Esophagus squamous epithelium (tissue), 5 donors: Measurements from ENCODE around the gene FNDC1. TPM values are rescaled to one million over a fixed set of nuclear protein-coding genes. Genes with fewer than 3 reads are reported as not detected.
A peak's percentile ranks its signal among the peaks of the same experiment; 100 is the strongest.

Experiments used
- DNase-seq: peaks from one replicate; lab custom pipeline; 2025; lab: John Stamatoyannopoulos, UW
- H3K27ac ChIP-seq, 4 donors: fragments of 200-600 bp; sonication (generic); one replicate each; pipeline ENCODE4 v1.5.1; 2016 to 2019; ENCODE audit warnings: mild to moderate bottlenecking in 1 of 4
- H3K27me3 ChIP-seq, 4 donors: fragments of 200-600 bp; sonication (generic); 1 replicate in 3 of 4; 2 replicates in 1 of 4; pipeline versions ENCODE4 v1.5.1 to v1.6.0; 2017 to 2021; ENCODE audit warnings: antibody characterized with exemption in 1 of 4
- H3K36me3 ChIP-seq, 3 donors: fragments of 200-600 bp; sonication (generic); one replicate each; pipeline ENCODE4 v1.5.1; 2016 to 2019
- H3K4me1 ChIP-seq, 3 donors: fragments of 200-600 bp; sonication (generic); one replicate each; pipeline ENCODE4 v1.5.1; 2017 to 2019
- H3K4me3 ChIP-seq, 4 donors: fragments of 200-600 bp; sonication (generic); 1 replicate in 3 of 4; 2 replicates in 1 of 4; pipeline ENCODE4 v1.5.1; 2016 to 2019; ENCODE audit warnings: mild to moderate bottlenecking in 2 of 4, moderate library complexity in 1 of 4
- H3K9me3 ChIP-seq, 3 donors: fragments of 200-600 bp; sonication (generic); one replicate each; pipeline ENCODE4 v1.5.1; 2016 to 2019
- CTCF ChIP-seq, 6 experiments: fragments of 450-650 bp in 4 of 6; fragments of 200-600 bp in 2 of 6; sonication (generic) in 2 of 6; IDR thresholded peaks; one replicate each; pipeline ENCODE4 v1.5.1; 2016 to 2019; ENCODE audit warnings: antibody characterized with exemption in 6 of 6, mild to moderate bottlenecking in 4 of 6, moderate library complexity in 4 of 6
- POLR2A ChIP-seq, 4 donors: fragments of 450-650 bp; IDR thresholded peaks; one replicate each; pipeline ENCODE4 v1.6.1; 2017; ENCODE audit warnings: antibody characterized with exemption in 4 of 4, mild to moderate bottlenecking in 4 of 4, moderate library complexity in 3 of 4
- WGBS, 2 donors: methylation state at CpG; one replicate each; pipeline ENCODE4 v1.1.5; 2018; 5-methylcytosine and 5-hydroxymethylcytosine counted together
- intact Hi-C: fragments of 100-400 bp; cut with DNase I; formaldehyde crosslinking; loops from one replicate; pipeline ENCODE4 v1.15.0; 2022
- total RNA-seq, 4 donors: library from RNA; depleted of rRNA; stranded (reverse); fragments of >200 nt; gene quantifications; one replicate each; pipeline ENCODE4 v1.1.0, GENCODE V29; 2016
- donor health status: DM: yes; HTN: yes; CAD: no.

The FNDC1 gene
- total RNA-seq, 4 donors from 2014 or later = 0.04 to 0.38 (median 0.06) TPM; not detected in 1

GRCh38 chr6:159163901-159164370 lies 5.3 kb upstream of the FNDC1 start:
- no peak for DNase-seq
- intact Hi-C loops = loop anchor here (10.0 kb wide), 1 partner anchor 481 kb away; no protein-coding TSS in a partner anchor
- no peaks in the 10 kb centered on the region for H3K36me3 ChIP-seq
- 28 to 42% methylated on average over 5 of the region's 5 CpGs for WGBS, 2 donors
- no peak overlapping the region for H3K27ac ChIP-seq
- no peak for TF ChIP-seq CTCF (IDR thresholded peaks at IDR 0.05)
- TF ChIP-seq POLR2A (IDR thresholded peaks at IDR 0.05) = no peak
- peaks cover 0 to 31% (median 0%) of the 10 kb centered on the region in 4 donors for H3K27me3 ChIP-seq
- H3K4me3 ChIP-seq = no peak overlapping the region
- H3K9me3 ChIP-seq = no peaks in the 10 kb centered on the region
- peaks cover 0 to 24% (median 3%) of the 10 kb centered on the region in 3 donors for H3K4me1 ChIP-seq

DNA sequence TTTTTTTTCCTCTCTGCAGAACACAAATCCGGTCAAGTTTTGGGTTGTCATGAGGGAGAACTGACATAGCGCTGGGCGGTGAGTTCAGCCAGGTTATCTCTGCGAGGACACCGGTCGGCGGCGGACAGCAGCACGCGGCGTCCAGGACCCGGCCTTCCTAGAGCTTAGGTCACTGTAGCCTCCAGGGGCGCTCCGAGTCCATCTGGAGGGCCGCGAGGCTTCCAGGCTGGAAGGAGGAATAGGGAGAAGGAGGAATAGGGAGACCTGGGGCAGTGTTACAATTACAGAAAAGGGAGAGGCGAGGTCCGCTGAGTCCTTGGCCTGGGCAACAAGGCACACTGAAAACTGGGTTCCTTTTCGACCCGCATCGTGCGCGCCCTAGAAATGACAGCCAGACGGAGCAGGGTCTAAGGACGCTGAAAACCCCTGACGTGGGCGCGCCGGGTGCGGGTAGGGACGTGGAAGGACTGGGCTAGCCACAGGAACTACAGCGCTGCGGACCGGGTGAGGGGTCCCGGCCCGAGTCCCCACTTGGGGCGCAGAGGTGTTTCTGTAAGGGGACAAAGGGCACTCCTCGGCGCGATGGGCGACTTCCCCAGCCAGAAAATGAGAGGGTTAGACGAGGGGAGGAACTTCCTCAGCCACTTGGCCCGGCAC lies 536 bp upstream of the FNDC1 start:
- no peak for TF ChIP-seq POLR2A (IDR thresholded peaks at IDR 0.05)
- no peak for TF ChIP-seq CTCF (IDR thresholded peaks at IDR 0.05)
- no peaks in the 10 kb centered on the region for H3K9me3 ChIP-seq
- intact Hi-C loops = loop anchor here (10.0 kb wide), 1 partner anchor 476 kb away; no protein-coding TSS in a partner anchor
- peaks cover 9 to 44% (median 17%) of the 10 kb centered on the region in 3 donors for H3K4me1 ChIP-seq
- H3K27ac ChIP-seq = no peak overlapping the region
- H3K36me3 ChIP-seq = no peaks in the 10 kb centered on the region
- H3K4me3 ChIP-seq = peak overlapping the region in 3 of 4 donors; percentile 26 to 64 (median 42)
- DNase-seq = no peak
- WGBS, 2 donors = 53 to 60% methylated on average over 11 to 22 of the region's 43 CpGs
- H3K27me3 ChIP-seq = peaks cover 0 to 76% (median 5%) of the 10 kb centered on the region in 4 donors

GRCh38 chr6:159169557-159170332 lies 545 bp downstream of the FNDC1 start:
- Histone ChIP-seq H3K36me3 (no peaks in the 10 kb centered on the region), H3K27ac (no peak overlapping the region), H3K27me3 (peaks cover 0 to 86% (median 5%) of the 10 kb centered on the region in 4 donors), H3K9me3 (no peaks in the 10 kb centered on the region), H3K4me1 (peaks cover 9 to 39% (median 17%) of the 10 kb centered on the region in 3 donors), H3K4me3 (peak overlapping the region; percentile 11 to 64 (median 36))
- intact Hi-C loops = loop anchor here (10.0 kb wide), 1 partner anchor 475 kb away; no protein-coding TSS in a partner anchor
- no peak for TF ChIP-seq CTCF (IDR thresholded peaks at IDR 0.05)
- TF ChIP-seq POLR2A (IDR thresholded peaks at IDR 0.05) = no peak
- no peak for DNase-seq
- 0 to 1% methylated on average over 8 to 15 of the region's 87 CpGs for WGBS, 2 donors

DNA sequence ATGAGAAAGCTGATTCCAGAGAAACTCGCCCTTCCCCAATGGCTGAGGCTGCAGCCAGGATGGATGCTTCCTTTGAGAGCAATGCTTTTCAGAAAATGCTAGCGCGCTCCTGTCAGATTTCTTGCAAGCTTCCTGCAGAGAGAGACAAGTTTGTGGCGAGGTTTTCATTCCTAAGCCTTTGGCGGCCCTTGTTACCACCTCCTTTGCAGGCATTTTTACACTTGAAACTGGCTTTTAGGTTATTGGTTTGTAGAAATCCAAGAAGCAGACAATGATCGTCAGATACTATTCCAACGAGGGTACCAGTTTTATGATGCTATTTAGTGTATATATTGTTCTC lies 1.1 kb downstream of the FNDC1 start:
- intact Hi-C loops = no loop called here
- Histone ChIP-seq H3K27ac (no peak overlapping the region), H3K4me3 (peak overlapping the region in 3 of 4 donors; percentile 30 to 64 (median 42)), H3K9me3 (no peaks in the 10 kb centered on the region), H3K27me3 (peaks cover 0 to 88% (median 5%) of the 10 kb centered on the region in 4 donors), H3K36me3 (no peaks in the 10 kb centered on the region), H3K4me1 (peaks cover 9 to 36% (median 17%) of the 10 kb centered on the region in 3 donors)
- no peak for DNase-seq
- TF ChIP-seq POLR2A (IDR thresholded peaks at IDR 0.05) = no peak
- no peak for TF ChIP-seq CTCF (IDR thresholded peaks at IDR 0.05)
- WGBS, 2 donors = 7 to 12% methylated on average over 7 of the region's 7 CpGs
